Measurements from ENCODE around the gene KATNBL1.
A peak's percentile ranks its signal among the peaks of the same experiment; 100 is the strongest.

The KATNBL1 gene, protein sequence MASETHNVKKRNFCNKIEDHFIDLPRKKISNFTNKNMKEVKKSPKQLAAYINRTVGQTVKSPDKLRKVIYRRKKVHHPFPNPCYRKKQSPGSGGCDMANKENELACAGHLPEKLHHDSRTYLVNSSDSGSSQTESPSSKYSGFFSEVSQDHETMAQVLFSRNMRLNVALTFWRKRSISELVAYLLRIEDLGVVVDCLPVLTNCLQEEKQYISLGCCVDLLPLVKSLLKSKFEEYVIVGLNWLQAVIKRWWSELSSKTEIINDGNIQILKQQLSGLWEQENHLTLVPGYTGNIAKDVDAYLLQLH

DNA sequence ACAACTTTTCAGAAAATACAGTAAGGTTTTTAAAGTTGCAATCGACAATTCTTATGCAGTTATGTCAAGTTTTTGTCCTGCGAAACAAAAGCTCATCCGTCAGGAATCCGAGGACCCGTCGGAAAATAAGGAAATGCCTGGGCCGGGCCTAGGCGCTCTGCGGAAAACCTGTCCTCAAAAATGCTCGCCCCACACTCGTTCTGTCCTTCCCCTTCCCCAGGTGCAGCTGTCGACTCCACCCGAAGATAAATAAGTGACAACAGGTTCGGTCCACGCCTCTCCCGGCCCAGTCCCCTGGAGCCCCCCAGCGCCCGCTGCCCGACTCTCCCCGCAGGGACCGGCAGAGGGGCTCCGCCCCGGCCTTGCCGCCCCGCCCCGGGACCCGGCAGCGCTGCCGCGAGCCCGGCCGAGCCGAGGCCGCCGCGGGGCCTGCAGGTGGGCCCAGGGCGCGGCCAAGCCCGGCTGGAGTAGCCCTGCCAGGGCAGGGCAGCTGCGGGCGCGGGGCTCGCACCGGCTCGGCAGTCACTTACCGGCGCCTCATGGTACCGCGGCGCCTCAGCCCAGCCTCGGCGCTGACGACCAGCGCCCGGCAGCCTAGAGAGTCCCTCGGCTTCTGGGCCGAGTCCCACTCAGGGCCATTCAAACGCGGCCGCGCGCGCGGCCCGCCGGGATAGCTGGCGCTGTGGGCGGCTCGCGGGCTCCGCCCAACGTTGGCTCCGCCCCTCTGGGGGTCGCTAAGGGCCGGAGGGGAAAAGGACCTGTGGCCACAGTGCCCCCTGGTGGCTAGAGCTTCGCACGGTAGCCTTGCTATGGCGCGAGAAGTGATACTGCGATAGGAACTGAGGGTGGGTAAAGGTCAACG, at the start of gene KATNBL1:
KATNBL1 (minus strand) TSS at position 676 of the 862 bp plus-strand sequence. CDS start 46,420 bp downstream, outside the sequence.
- DNase-seq, result peak; percentile 96

DNA sequence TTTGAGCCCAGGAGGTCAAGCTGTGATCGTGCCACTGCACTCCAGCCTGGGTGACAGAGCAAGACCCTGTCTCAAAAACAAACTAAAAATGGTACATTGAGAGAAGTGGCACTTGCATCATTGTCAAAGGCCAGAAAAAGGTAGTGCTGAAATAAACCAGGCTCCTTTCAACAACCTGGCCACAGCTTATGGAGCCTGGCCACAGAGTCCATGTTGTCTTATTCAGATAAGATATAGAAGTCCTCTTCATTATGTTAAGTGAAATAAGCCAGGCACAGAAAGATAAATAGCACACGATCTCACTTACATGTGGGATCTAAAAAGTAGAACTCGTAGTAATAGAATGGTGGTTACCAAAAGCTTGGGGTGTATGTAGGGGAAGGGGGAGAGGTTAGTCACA, 49.7 kb upstream of the KATNBL1 start:
- DNase-seq, result no peak

DNA sequence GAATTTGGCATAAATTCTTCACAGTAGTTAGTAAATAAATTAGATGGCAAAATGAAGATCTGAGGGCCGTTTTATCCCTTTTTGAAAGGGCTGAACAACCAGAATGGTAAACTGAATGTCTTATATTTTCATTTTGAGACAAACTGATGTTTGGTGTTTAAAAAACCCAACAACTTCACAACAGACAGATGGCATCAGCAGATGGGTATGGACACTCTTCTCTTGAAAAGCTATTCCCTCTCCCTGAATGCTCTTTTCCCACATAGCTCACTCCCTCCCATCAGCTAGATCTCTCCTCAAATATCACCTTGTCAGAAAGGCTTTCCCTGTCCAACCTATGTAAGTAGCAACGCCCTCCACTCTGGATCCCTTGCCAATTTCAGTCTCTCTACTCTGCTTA, 48.3 kb upstream of the KATNBL1 start:
- DNase-seq, result no peak

DNA sequence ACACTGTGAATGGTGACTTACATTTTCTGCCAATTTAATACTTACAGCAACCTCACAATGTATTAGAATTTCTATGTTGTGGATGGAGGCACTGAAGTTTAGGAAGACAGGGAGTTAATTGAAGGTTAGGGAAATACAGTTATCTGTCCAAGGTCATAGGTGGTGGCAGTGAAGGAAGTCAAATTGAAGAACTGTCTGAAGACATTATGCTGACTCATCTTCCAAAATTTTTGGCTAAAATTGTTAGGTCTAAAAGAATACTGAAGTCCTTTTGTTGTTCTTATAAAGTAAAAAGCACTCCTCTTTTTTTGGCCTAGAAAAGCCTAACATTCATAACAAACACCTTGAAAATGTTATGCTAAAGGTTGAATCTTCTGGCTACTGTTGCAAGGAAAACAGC, 42.6 kb upstream of the KATNBL1 start:
- DNase-seq, result no peak

DNA sequence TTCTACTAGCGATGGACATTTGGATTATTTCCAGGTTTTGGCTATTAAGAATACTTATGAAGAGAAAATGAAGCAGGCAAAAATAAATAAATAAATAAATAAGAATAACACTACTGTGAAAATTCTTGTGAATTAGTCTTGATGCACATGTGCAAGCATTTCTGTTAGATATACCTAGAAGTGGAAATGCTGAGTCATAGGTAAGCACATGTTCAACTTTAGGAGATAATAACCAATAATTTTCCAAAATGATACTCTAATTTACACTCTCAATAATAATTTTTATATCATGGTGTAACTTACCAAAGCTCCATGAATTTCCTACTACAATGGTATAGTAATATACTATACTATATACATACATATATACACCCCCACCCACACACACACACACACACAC, 38.3 kb upstream of the KATNBL1 start:
- no peak for DNase-seq

DNA sequence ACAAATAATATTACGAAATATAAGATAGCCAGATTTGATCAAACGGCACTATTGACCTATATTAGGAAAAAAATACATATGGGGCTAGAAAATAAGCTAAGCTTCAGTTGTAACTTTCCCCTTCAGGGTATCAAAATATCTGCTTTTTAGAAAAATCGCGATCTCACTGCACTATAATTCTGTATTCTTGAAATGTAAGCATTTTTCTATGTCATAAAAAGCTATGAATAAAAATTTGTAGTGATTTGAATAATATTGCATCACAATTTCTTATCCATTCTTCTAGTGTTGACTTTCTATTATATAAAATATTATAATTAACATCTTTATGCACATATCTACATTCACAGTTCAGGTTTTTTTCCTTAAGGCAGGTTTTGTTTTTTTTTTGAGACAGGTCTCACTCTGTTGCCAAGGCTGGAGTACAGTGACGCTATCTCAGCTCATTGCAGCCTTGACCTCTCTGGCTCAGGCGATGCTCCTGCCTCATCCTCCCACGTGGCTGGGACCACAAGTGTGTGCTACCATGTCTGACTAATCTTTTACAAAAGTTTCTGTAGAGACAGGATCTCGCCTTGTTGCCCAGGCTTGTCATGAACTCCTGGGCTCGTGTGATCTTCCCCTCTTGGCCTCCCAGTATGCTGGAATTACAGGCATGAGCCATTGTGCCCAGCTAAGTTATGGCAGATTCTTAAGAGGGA, 36.5 kb upstream of the KATNBL1 start:
- no peak for DNase-seq

DNA sequence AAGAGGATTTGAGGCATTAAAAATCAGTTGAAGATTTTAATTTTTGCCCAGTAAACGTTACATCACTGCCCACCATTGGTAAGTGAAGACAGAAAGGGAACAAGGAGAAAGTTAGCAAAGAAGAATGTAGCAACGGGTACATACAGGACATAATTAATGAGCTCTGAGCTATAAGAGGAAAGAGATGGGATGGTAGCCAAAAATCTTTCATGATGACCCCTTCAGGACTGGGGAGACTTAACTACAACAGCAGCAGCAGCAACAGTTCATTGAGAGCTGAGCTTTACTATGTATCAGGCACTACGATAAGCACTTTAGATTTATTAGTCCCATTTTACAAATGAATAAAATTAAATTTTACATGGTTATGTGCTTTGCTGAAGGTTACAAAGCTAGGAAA, 33.3 kb upstream of the KATNBL1 start:
- DNase-seq, result no peak

DNA sequence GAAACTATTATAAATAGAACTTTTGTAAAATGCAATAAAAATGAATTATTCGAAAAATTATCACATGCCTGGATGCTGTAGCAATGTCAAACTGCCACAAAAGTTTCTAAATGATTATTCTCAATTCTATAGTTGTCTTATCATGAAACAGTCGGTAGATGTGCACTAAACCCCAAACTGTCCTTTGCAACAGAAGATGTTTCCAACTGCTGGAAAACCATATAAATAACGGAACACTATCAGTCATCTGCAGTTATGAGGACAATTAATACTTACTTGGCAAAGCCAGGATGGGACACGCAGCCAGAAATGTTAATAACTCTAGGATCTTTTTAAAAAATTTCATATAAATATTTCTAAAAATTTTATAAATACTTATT, 32.4 kb upstream of the KATNBL1 start:
- no peak for DNase-seq

DNA sequence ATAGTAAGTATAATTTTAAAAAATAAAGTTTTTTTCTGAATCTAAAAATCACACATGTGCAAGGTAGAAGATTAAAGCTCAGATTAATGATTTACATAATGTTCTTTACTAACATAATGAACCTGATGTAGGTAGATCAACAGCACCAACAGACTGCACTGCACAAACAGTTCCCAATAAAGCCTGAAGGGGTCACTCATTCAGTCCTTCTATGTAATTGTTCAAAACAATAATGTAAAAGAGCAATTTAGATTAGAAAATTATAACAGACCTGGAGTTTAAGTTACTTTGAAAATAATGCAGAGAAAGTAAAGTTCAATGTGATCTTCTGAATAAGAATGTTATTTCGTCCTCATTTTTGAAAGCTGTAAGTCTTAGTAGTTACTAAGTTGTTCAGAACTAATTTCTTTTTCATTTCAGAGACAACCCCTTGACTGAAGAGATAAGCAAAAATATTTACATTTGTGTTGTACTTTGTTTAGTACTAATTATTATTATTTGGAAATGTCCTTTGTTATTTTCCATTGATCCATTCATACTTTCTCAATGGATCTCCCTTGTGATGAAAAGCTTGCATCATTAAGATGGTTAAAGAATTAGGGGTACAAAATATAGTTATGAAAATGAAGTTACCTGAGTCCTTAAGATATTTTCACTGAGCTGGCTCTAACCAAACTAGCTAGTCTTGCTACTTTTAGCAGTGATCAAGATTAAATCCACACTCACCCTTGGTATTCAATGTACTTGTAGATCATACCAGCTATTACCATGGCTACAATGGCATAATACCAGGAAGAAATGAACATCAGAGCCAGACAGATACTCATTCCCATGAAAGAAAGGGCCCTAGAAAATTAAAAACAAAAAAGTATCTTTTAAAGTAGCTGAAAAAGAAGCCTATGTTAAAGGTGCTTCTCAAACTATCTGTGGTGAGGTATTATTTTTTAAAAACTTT, 31.8 kb upstream of the KATNBL1 start:
- DNase-seq, result peak; percentile 12

DNA sequence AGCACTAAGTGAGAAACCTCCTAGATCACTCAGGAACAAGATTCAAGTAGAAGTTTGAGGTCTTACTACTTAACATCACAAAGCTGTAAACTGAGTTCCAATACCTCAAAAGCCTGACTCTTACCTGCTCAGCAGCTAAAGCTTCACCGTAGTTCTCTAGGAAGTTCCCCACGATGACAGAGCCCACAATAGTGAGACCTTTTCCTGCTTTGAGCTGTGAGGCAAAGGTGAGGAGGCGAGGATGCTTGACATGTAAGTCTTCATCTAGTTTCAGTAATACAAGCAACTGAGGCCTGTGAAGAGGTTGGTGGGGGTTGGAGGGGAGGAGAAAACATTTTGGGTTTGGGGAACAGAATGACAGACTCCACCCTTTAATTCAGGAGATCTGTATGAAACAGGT, 30.6 kb upstream of the KATNBL1 start:
- no peak for DNase-seq

DNA sequence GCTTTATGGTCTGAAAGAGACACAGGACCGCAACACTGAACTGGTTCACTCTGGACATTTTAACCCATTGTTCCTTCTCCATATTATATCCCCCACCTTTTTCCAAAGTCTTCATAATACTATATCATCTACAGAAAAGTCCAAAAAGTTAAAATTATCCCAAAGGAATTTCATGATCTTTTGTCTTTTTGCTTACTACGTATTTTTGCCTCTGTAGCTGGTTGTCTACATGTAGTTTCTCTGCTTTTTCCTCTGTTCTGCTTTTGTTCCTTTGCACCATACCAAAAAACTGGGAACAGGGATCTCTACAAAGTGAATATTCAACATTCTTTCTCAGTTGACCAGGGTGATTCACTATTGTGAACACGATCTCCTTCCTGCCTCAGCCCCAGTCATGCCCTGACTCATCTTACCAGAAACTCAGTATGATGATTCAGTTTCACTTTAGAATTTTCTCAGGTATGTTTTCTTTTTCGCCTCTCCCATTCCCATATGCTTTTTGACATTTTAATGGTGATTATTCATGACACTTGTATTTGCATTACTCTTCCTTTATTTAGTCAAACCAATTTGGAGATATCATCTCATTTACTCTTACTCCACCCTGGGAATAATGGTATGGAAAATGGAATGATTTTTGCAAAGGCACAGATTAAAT, 29.4 kb upstream of the KATNBL1 start:
- no peak for DNase-seq

DNA sequence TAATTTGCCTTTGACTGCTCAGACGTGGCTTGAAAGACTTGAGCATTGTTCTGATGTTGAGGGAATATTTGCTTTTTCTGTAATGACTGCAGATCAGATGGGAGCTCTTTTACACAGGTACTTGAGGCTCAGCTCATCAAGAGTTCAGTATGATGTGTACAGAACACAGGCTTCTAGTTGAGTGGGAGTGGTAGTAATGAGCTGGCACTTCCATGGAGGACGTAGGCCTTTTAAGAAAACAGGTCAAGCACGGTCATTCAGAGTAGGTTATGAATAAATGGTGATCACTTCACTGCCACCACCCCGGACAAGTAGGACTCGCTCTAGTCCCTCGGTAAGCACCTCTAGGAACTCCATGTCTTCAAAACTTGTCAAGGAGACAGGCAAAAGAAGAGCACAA, 23.7 kb upstream of the KATNBL1 start:
- no peak for DNase-seq

DNA sequence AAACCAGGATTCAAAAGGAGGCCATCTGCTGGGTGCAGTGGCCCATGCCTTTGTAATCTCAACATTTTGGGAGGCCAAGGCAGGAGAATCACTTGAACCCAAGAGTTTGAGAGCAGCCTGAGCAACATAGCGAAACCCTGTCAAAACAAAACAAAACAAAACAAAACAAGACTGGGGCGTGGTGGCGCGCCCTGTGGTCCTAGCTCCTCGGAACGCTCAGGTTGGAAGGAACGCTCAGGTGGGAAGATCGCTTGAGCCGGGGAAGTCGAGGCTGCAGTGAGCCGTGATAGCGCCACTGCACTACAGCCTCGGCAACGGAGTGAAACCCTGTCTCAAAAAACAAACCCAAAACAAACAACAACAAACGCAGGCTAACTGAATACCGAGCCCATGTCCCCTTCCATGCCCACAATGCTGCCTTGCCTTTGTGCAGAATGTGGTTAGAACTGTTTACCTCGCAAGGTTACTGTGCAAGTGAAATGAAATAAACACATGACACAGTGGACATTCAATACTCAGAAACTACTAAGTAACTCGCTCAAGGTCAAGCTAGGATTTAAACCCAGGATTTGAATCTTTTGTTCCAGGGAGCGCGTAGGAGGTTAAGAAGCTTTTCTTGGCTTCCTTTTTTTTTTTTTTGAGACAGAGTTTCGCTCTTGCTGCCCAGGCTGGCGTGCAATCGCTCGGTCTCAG, 14.2 kb upstream of the KATNBL1 start:
- no peak for DNase-seq

DNA sequence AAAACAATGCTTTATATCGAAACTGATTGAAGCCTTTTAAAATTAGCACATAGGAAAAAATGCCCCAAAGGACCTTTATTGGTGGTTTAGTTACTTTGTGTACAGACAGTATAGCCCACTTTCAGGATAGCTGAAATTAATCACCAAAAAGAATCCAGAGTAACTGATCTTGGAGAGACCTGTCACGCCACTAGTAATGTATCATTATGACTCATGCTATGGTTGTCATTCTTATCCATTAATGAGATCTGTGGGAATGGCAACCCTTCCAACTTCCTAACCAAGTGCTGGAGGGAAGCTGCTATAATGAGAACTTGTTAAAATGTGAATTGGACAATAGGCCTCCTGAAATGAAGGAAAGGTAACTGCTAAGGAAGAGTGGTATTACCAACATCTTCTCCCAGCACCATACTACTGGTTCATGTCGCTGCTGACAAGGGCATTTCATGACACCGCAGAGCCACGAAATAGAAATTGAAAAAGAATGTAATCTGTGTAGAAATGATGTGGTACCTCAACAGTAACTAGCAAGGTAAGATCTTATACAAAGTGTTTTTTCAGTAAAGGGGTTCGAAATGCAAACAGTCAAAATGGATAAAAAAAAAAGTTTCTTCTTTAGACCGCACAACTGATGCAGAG, 7.8 kb upstream of the KATNBL1 start:
- DNase-seq, result no peak

DNA sequence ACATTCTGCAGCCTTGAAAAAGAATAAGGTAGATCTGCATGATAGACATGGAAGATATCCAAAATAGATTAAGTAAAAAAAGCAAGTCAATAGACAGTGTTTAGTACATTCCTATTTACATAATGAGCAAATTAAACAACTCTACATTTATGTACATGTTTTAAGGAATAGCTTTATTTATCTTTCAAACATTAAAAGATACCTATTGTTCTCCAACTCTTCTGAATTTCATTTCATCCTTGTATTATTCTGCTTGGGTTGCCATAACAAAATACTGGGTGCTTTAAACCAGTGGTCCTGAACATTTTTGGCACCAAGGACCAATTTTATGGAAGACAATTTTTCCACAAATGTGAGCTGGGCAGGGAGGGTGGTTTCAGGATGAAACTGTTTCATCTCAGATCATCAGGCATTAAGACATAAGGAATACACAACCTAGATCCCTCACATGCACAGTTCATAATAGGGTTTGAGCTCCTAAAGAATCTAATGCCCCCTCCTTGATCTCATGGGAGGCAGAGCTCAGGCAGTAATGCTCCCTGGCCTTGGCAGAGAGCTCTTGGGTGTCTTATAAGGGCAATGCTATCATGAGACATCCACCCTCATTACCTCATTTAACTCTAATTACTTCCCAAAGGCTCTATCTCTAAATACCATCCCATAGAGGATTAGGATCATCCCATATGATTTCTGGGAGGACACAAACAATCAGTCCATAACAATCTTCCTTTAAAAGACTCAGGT, 6.8 kb upstream of the KATNBL1 start:
- no peak for DNase-seq

DNA sequence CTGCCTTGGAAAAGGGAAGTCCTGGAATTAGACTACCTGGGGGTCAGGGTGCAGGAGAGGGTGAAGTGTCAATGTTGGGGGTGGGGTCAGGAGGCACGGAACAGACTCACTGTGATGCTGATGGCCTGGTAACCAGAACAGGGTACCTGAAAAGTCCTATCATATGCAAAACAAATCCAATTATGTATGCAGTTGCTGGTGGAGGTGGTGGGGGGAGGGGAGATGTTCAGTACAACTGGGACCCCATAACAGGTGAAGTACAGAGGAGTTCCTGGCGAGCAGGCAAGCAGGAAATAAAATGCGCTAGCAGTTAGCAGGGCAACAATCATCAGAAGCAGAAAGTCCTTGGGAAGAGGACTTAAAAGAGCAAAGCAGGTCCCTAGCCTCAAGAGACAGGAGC, 4.2 kb upstream of the KATNBL1 start:
- no peak for DNase-seq

DNA sequence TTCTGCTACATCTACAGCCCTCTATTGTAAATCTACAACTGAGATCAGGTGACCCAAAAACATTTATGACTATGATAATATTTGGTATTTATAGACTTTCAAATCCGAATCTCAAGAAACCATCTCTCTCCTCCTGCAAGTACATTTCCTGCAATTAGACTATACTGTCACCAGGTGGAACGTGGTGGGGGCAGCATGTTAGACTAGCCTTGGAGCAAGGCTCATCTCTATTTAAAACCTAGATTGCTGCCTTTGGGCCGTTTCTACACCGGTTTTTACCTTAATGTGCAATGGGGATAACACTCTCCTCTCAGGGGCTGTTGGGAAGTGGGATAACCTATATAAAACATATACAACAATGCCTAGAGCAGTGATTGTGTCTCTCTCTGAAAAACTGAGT, 3.8 kb upstream of the KATNBL1 start:
- DNase-seq, result no peak

DNA sequence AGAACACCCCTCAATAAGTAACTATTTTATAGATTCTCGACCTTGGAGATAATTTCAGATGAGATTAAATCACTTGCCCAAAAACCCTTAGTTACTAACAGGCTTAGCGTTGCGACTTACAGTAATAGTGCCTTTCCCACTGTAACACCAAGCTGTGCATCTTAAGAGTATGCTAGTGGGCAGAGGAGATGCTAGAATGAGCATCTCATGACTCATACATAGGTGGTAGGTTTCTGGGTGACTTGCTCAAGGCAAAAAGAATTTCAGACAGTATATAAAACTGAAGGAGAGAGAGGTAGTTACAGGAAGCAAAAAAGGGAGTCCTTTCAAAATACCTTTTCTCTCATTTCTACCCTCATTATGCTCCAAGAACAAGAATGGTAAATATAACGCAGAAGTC, 3.9 kb downstream of the KATNBL1 start:
- DNase-seq, result no peak

DNA sequence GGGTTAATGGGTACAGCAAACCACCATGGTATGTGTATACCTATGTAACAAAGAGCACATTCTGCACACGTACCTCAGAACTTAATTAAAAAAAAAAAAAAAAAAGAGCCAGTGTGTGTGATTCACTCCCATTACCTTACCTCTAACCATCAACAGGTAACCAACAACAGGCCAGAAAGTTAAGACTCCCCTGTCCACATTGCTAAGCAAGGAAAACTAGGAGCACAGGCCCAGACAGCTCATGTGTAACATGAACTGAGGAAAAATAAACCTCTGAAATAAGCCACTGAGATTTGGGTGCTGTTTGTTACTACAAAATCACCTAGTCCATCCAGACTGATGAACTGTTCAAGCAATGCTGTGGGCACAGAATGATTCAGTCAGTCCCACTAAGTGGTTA, 6.0 kb downstream of the KATNBL1 start:
- DNase-seq, result no peak

DNA sequence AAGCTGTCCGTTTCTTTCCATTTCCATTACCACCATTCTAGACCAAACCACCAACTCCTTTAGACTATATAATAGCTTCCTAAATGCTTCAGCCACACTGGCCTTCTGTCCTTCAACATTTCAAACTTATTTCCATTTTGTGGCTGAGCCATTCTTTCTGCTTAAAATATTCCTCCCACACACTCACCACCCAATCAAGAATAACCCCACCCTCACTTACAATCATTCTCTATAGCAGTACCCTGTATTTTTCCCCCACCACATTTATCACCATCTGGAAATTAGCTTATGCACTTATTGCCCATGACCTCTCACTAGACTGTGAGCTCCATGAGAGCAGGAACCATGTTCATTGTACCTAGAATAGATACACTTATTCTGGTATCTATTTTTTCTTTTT, 6.6 kb downstream of the KATNBL1 start:
- no peak for DNase-seq
